ENCODE measurements around the gene FOXD3.

GRCh38 chr1:63320022-63320721, 2.2 kb upstream of the FOXD3 start:
- no peak for TF ChIP-seq CTCF (IDR thresholded peaks at IDR 0.05)
- no peak for TF ChIP-seq POLR2A (IDR thresholded peaks at IDR 0.05)
